DMS 273 (cell line): ENCODE data around the gene HEXIM2.

ENCODE experiments used
- DNase-seq: peaks from one replicate; lab custom pipeline; 2025; ENCODE audit not compliant: unreplicated experiment; lab: John Stamatoyannopoulos, UW

Gene HEXIM2

GRCh38 chr17:45127548-45128300 is 34.0 kb upstream of the HEXIM2 start:
- DNase-seq = peak; percentile 58

GRCh38 chr17:45128331-45128730 is 33.3 kb upstream of the HEXIM2 start:
- no peak for DNase-seq

GRCh38 chr17:45128989-45129388 is 32.7 kb upstream of the HEXIM2 start:
- no peak for DNase-seq

- peak; percentile 31 for DNase-seq
Observed at GRCh38 chr17:45129426-45129939, 32.2 kb upstream of the HEXIM2 start.

- no peak for DNase-seq
Observed at GRCh38 chr17:45129940-45130680, 31.6 kb upstream of the HEXIM2 start.

- no peak for DNase-seq
Observed at GRCh38 chr17:45130681-45131615, 30.7 kb upstream of the HEXIM2 start.

- DNase-seq = peak; percentile 86
Observed at GRCh38 chr17:45131616-45132319, 29.9 kb upstream of the HEXIM2 start.

- no peak for DNase-seq
Observed at GRCh38 chr17:45132320-45132571, 29.4 kb upstream of the HEXIM2 start, which contains the start of gene PLCD3. TSS of gene PLCD3 (minus strand) at chr17:45132515. CDS start at chr17:45132410, 105 bp downstream.

GRCh38 chr17:45132572-45133463 is 28.9 kb upstream of the HEXIM2 start:
- peak; percentile 88 for DNase-seq

- DNase-seq = peak; percentile 99
Observed at GRCh38 chr17:45135192-45135977, 26.3 kb upstream of the HEXIM2 start, which contains the start of gene ACBD4. TSS of gene ACBD4 (plus strand) at chr17:45135687. CDS start at chr17:45136145, 458 bp downstream.

GRCh38 chr17:45135978-45136791 is 25.5 kb upstream of the HEXIM2 start:
- peak; percentile 56 for DNase-seq

- DNase-seq = no peak
Observed at GRCh38 chr17:45136846-45137560, 24.7 kb upstream of the HEXIM2 start.

GRCh38 chr17:45137561-45138305 is 23.9 kb upstream of the HEXIM2 start:
- DNase-seq = no peak

GRCh38 chr17:45138911-45139532 is 22.7 kb upstream of the HEXIM2 start:
- peak; percentile 43 for DNase-seq

GRCh38 chr17:45139533-45139920 is 22.1 kb upstream of the HEXIM2 start:
- no peak for DNase-seq

- no peak for DNase-seq
Observed at GRCh38 chr17:45143094-45143670, 18.5 kb upstream of the HEXIM2 start.
